SK-N-SH treated with all-trans-retinoic acid at 6 μM for 48 hours (cell line): ENCODE results near the gene UST.

Experiments used
- CREB5 ChIP-seq: fragments of 250-450 bp; sonication (Bioruptor Pico); IDR thresholded peaks from 2 replicates; pipeline ENCODE4 v1.5.1; 2020; ENCODE audit warnings: low read depth, mild to moderate bottlenecking, moderate library complexity
- CSDC2 ChIP-seq: fragments of 250-450 bp; sonication (Bioruptor Pico); IDR thresholded peaks from 2 replicates; pipeline ENCODE4 v1.5.0; 2020; ENCODE audit warnings: mild to moderate bottlenecking, moderate library complexity
- CSRNP3 ChIP-seq: fragments of 250-450 bp; sonication (Bioruptor Pico); IDR thresholded peaks from 2 replicates; pipeline ENCODE4 v1.5.1; 2021; ENCODE audit warnings: mild to moderate bottlenecking, moderate library complexity
- PPARA ChIP-seq: fragments of 250-450 bp; sonication (Bioruptor Pico); IDR thresholded peaks from 2 replicates; pipeline ENCODE4 v1.5.0; 2020; ENCODE audit warnings: mild to moderate bottlenecking, borderline replicate concordance
- RARB ChIP-seq: fragments of 250-450 bp; sonication (Bioruptor Pico); IDR thresholded peaks from 2 replicates; pipeline ENCODE4 v1.8.0; 2021; ENCODE audit warnings: mild to moderate bottlenecking, moderate library complexity
- TSHZ2 ChIP-seq: fragments of 250-450 bp; sonication (Bioruptor Pico); IDR thresholded peaks from 2 replicates; pipeline ENCODE4 v1.5.0; 2020; ENCODE audit warnings: mild to moderate bottlenecking, moderate library complexity
- ZFP3 ChIP-seq: fragments of 250-450 bp; sonication (Bioruptor Pico); IDR thresholded peaks from 2 replicates; pipeline ENCODE4 v1.5.0; 2020; ENCODE audit warnings: mild to moderate bottlenecking, moderate library complexity
- ZNF70 ChIP-seq: fragments of 450-650 bp; formaldehyde crosslinking; IDR thresholded peaks from 2 replicates; pipeline ENCODE4 v1.5.0; 2020; ENCODE audit warnings: mild to moderate bottlenecking, moderate library complexity
- ZNF8 ChIP-seq: fragments of 450-650 bp; formaldehyde crosslinking; IDR thresholded peaks from 2 replicates; pipeline ENCODE4 v1.5.0; 2020; ENCODE audit warnings: mild to moderate bottlenecking, moderate library complexity
- TF ChIP-seq, protein P1 (sequence below): fragments of 250-450 bp; sonication (Bioruptor Pico); IDR thresholded peaks from 2 replicates; pipeline ENCODE4 v1.8.0; 2020; ENCODE audit warnings: mild to moderate bottlenecking, moderate library complexity, borderline replicate concordance

- TF ChIP-seq ZNF70 (CRISPR knock-in tag): no peak
- TF ChIP-seq TSHZ2 (CRISPR knock-in tag): no peak
- no peak for TF ChIP-seq CREB5 (CRISPR knock-in tag)
- TF ChIP-seq ZFP3 (CRISPR knock-in tag): no peak
- TF ChIP-seq, protein P1, sequence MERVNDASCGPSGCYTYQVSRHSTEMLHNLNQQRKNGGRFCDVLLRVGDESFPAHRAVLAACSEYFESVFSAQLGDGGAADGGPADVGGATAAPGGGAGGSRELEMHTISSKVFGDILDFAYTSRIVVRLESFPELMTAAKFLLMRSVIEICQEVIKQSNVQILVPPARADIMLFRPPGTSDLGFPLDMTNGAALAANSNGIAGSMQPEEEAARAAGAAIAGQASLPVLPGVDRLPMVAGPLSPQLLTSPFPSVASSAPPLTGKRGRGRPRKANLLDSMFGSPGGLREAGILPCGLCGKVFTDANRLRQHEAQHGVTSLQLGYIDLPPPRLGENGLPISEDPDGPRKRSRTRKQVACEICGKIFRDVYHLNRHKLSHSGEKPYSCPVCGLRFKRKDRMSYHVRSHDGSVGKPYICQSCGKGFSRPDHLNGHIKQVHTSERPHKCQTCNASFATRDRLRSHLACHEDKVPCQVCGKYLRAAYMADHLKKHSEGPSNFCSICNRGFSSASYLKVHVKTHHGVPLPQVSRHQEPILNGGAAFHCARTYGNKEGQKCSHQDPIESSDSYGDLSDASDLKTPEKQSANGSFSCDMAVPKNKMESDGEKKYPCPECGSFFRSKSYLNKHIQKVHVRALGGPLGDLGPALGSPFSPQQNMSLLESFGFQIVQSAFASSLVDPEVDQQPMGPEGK: no peak
- TF ChIP-seq ZNF8 (CRISPR knock-in tag): no peak
- TF ChIP-seq CSDC2 (CRISPR knock-in tag): no peak
- no peak for TF ChIP-seq PPARA (CRISPR knock-in tag)
- TF ChIP-seq CSRNP3 (CRISPR knock-in tag): no peak
- TF ChIP-seq RARB (CRISPR knock-in tag): no peak
Measured at GRCh38 chr6:148769304-148769968, 22.6 kb downstream of the UST start.
